Mesothelial cell of epicardium (in vitro differentiated cells): Measurements from ENCODE around the gene CENPA. TPM values are rescaled to one million over a fixed set of nuclear protein-coding genes. Genes with fewer than 3 reads are reported as not detected.

Experiments
- DNase-seq, 2 experiments: peaks; one replicate each; pipeline ENCODE4 v3.0.0; 2021; ENCODE audit warnings: low spot score in 2 of 2; ENCODE audit not compliant: unreplicated experiment in 2 of 2
- H3K27ac Mint-ChIP-seq: 2 replicates; pipeline ENCODE4 v1.8.0; 2021; ENCODE audit warnings: mixed read lengths
- H3K27me3 Mint-ChIP-seq: 2 replicates; pipeline ENCODE4 v1.8.0; 2021; ENCODE audit warnings: low read depth, mixed read lengths
- H3K36me3 Mint-ChIP-seq: 2 replicates; pipeline ENCODE4 v1.8.0; 2021; ENCODE audit warnings: mixed read lengths
- H3K4me1 Mint-ChIP-seq: 2 replicates; pipeline ENCODE4 v1.8.0; 2021; ENCODE audit warnings: mixed read lengths
- H3K4me3 Mint-ChIP-seq: 2 replicates; pipeline ENCODE4 v1.8.0; 2021; ENCODE audit warnings: mild to moderate bottlenecking, moderate library complexity, mixed read lengths
- H3K9me3 Mint-ChIP-seq: 2 replicates; pipeline ENCODE4 v1.8.0; 2021; ENCODE audit warnings: mixed read lengths
- CTCF ChIP-seq: fragments of 200-600 bp; sonication (generic); IDR thresholded peaks from one replicate; pipeline ENCODE4 v1.5.0; 2021; ENCODE audit warnings: antibody characterized with exemption; ENCODE audit not compliant: unreplicated experiment
- total RNA-seq: library from RNA; stranded (reverse); gene quantifications from 3 replicates; pipeline ENCODE4 v1.2.1, GENCODE V29; 2021

CENPA gene
- total RNA-seq, 1 donor from 2014 or later: 9.2 TPM

DNA sequence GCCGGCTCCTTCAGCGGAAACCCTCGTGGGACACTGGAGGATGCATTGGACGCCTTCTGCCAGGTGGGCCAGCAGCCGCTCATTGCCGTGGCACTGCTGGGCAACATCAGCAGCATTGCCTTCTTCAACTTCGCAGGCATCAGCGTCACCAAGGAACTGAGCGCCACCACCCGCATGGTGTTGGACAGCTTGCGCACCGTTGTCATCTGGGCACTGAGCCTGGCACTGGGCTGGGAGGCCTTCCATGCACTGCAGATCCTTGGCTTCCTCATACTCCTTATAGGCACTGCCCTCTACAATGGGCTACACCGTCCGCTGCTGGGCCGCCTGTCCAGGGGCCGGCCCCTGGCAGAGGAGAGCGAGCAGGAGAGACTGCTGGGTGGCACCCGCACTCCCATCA is 7.8 kb upstream of the CENPA start:
- no peak overlapping the region for H3K4me3 Mint-ChIP-seq
- H3K4me1 Mint-ChIP-seq: no peaks in the 10 kb centered on the region
- no peak overlapping the region for H3K27ac Mint-ChIP-seq
- H3K9me3 Mint-ChIP-seq: no peaks in the 10 kb centered on the region
- no peak for TF ChIP-seq CTCF
- no peak for DNase-seq
- H3K36me3 Mint-ChIP-seq: peaks cover 25% of the 10 kb centered on the region
- no peaks in the 10 kb centered on the region for H3K27me3 Mint-ChIP-seq

- no peak for TF ChIP-seq CTCF
- H3K36me3 Mint-ChIP-seq: peaks cover 25% of the 10 kb centered on the region
- DNase-seq: no peak
- H3K27ac Mint-ChIP-seq: no peak overlapping the region
- no peak overlapping the region for H3K4me3 Mint-ChIP-seq
- H3K4me1 Mint-ChIP-seq: no peaks in the 10 kb centered on the region
- H3K9me3 Mint-ChIP-seq: no peaks in the 10 kb centered on the region
- no peaks in the 10 kb centered on the region for H3K27me3 Mint-ChIP-seq
These were observed 7.3 kb upstream of the CENPA start for GRCh38 chr2:26778507-26778906.

GRCh38 chr2:26780203-26780760 is 5.6 kb upstream of the CENPA start:
- H3K4me1 Mint-ChIP-seq: peaks cover 5% of the 10 kb centered on the region
- H3K4me3 Mint-ChIP-seq: no peak overlapping the region
- no peak overlapping the region for H3K27ac Mint-ChIP-seq
- H3K27me3 Mint-ChIP-seq: no peaks in the 10 kb centered on the region
- no peak for TF ChIP-seq CTCF
- no peaks in the 10 kb centered on the region for H3K9me3 Mint-ChIP-seq
- H3K36me3 Mint-ChIP-seq: peaks cover 25% of the 10 kb centered on the region
- DNase-seq: no peak

DNA sequence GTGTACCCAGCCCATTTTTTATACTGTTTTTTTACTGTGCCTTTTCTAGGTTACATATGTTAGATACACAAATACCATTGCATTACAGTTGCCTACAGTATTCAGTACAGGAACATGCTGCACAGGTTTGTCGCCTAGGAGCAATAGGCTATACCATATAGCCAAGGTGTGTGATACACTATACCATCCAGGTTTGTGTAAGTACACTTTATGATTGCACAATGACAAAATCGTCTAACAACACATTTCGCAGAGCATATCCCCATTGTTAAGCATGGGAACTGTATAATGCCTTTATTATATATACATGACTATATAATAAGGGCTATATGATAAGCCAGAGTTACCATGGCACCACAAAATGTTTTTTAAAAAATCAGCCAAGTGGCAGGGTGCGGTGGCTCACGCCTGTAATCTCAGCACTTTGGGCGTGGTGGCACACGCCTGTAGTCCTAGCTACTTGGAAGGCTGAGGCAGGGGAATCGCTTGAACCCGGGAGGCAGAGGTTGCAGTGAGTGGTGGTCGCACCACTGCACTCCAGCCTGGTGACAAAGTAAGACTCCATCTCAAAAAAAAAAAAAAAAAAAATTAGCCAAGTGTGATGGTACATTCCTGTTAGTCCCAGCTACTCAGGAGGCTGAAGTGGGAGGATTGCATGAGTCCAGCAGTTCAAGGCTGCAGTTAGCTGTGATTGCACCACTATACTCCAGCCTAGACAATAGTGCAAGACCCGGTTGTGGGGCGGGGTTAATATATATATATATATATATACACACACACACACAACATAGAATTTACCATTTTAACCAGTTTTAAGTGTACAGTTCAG is 2.8 kb upstream of the CENPA start:
- no peak for TF ChIP-seq CTCF
- no peaks in the 10 kb centered on the region for H3K27me3 Mint-ChIP-seq
- H3K9me3 Mint-ChIP-seq: no peaks in the 10 kb centered on the region
- H3K4me1 Mint-ChIP-seq: peaks cover 18% of the 10 kb centered on the region
- peaks cover 17% of the 10 kb centered on the region for H3K36me3 Mint-ChIP-seq
- no peak for DNase-seq
- H3K27ac Mint-ChIP-seq: no peak overlapping the region
- H3K4me3 Mint-ChIP-seq: no peak overlapping the region

DNA sequence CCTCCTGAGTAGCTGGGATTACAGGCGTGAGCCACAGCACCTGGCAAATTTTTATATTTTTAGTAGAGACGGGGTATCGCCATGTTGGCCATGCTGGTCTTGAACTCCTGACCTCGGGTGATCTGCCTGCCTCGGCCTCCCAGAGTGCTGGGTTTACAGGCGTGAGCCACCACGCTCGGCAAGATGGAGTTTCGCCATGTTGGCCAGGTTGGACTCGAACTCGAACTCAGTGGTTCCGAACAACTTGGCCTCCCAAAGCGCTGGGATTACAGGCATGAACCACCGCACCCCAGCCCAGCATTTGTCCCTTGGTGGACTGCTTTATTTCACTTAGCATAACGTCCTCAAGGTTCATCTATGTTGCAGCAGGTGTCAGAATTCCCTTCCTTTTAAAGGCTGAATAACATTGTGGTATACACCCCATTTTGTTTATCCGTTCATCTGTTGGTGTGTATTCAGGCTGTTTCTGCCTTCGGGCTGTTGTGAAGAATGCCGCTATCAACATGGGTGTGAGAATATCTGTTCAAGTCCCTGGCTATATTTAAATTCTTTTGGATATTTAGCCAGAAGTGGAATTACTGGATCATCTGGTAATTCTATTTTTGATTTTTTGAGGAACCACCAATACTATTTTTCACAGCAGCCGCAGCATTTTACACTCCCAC is 1.2 kb upstream of the CENPA start:
- no peaks in the 10 kb centered on the region for H3K27me3 Mint-ChIP-seq
- peaks cover 19% of the 10 kb centered on the region for H3K36me3 Mint-ChIP-seq
- peaks cover 5% of the 10 kb centered on the region for H3K9me3 Mint-ChIP-seq
- DNase-seq: no peak
- peak overlapping the region; percentile 74 for H3K4me3 Mint-ChIP-seq
- H3K27ac Mint-ChIP-seq: peak overlapping the region; percentile 91
- TF ChIP-seq CTCF: no peak
- H3K4me1 Mint-ChIP-seq: peaks cover 21% of the 10 kb centered on the region
